K562 (cell line): Measurements from ENCODE around the gene CCDC136. TPM values are rescaled to one million over a fixed set of nuclear protein-coding genes. Genes with fewer than 3 reads are reported as not detected.

Experiments used
- TEAD1 ChIP-seq, 2 experiments: fragments of 450-650 bp in 1 of 2; sonication (generic) in 1 of 2; formaldehyde crosslinking; IDR thresholded peaks; 2 replicates each; pipeline versions ENCODE4 v1.4.0 to v1.8.0; 2020 to 2022; ENCODE audit warnings: mild to moderate bottlenecking in 2 of 2, missing genetic modification reagents in 1 of 2
- ZBTB8A ChIP-seq: fragments of 450-650 bp; IDR thresholded peaks from 2 replicates; pipeline ENCODE4 v1.6.1; 2018; ENCODE audit warnings: mild to moderate bottlenecking, moderate library complexity; ENCODE audit not compliant: partially characterized antibody
- polyA plus RNA-seq, 8 experiments: library from polyadenylated mRNA; depleted of rRNA in 4 of 8; stranded (reverse) in 5 of 8; unstranded in 3 of 8; fragments of >200 nt; fragmentation: Nextera tagmentation in 2 of 8; fragmentation: Illumina TruSeq in 1 of 8; extraction: Ambion mirVana in 2 of 8; extraction: Trizol in 1 of 8; gene quantifications; 2 replicates each; pipeline versions ENCODE4 v1.2.1 to v1.2.3, GENCODE V29; 2011 to 2014; ENCODE audit warnings: inconsistent platforms in 1 of 8, missing spikeins in 1 of 8
- total RNA-seq, 7 experiments: library from RNA; depleted of rRNA in 6 of 7; stranded (reverse); fragments of >200 nt in 6 of 7; fragmentation: Illumina TruSeq in 2 of 7; extraction: Trizol in 2 of 7; gene quantifications; 2 replicates each; pipeline versions ENCODE4 v1.2.1 to v1.2.3, GENCODE V29; 2011 to 2021; ENCODE audit warnings: low replicate concordance in 1 of 7
- TF ChIP-seq, protein P1 (sequence below): fragments of 250-450 bp; sonication (Bioruptor Pico); IDR thresholded peaks from 2 replicates; pipeline ENCODE4 v1.4.0; 2020

CCDC136 gene
- total and polyA plus RNA-seq, 9 of the 15 experiments (the other 6 are each of a cell fraction or from before 2014, with no cell fraction given): 2.4 to 40.8 (median 26.5) TPM

DNA sequence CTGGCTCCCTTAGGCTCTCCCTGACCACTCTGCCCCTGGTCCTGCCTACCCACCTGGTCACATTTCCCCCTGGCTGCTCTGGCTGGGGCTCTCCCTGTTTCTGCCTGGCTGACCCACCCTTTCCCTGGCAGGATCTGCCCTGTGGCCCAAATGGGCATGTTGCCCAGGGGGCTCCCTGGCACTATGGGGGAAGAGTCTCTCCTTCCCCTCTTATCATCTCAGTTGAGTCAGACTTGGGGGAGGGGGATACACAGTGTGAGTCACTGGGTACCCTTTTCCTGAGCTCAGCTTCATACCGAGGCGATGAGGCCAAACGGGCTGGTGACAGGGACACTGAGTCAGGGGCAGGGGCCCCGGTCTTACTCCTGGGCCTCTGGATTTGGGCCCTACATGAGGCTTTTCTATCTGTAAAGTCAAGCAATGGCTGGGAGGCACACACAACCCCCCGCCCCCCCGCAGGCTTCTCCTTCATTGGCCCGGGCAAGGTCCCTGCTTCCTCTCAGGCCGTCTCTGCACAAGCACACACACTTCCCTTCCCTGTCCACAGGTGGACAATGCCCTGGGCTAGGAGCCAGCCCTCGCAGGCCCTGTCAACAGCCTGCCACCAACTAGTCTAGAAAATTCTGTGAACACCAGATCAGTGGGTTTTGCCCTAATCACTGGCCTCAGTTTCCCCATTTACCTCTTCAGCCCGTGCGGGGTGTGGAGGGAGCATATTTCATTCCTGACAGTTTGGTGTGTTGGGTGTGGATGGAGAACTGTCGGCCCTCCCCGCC lies 37.8 kb downstream of the CCDC136 start (continued):
- TF ChIP-seq, protein P1, sequence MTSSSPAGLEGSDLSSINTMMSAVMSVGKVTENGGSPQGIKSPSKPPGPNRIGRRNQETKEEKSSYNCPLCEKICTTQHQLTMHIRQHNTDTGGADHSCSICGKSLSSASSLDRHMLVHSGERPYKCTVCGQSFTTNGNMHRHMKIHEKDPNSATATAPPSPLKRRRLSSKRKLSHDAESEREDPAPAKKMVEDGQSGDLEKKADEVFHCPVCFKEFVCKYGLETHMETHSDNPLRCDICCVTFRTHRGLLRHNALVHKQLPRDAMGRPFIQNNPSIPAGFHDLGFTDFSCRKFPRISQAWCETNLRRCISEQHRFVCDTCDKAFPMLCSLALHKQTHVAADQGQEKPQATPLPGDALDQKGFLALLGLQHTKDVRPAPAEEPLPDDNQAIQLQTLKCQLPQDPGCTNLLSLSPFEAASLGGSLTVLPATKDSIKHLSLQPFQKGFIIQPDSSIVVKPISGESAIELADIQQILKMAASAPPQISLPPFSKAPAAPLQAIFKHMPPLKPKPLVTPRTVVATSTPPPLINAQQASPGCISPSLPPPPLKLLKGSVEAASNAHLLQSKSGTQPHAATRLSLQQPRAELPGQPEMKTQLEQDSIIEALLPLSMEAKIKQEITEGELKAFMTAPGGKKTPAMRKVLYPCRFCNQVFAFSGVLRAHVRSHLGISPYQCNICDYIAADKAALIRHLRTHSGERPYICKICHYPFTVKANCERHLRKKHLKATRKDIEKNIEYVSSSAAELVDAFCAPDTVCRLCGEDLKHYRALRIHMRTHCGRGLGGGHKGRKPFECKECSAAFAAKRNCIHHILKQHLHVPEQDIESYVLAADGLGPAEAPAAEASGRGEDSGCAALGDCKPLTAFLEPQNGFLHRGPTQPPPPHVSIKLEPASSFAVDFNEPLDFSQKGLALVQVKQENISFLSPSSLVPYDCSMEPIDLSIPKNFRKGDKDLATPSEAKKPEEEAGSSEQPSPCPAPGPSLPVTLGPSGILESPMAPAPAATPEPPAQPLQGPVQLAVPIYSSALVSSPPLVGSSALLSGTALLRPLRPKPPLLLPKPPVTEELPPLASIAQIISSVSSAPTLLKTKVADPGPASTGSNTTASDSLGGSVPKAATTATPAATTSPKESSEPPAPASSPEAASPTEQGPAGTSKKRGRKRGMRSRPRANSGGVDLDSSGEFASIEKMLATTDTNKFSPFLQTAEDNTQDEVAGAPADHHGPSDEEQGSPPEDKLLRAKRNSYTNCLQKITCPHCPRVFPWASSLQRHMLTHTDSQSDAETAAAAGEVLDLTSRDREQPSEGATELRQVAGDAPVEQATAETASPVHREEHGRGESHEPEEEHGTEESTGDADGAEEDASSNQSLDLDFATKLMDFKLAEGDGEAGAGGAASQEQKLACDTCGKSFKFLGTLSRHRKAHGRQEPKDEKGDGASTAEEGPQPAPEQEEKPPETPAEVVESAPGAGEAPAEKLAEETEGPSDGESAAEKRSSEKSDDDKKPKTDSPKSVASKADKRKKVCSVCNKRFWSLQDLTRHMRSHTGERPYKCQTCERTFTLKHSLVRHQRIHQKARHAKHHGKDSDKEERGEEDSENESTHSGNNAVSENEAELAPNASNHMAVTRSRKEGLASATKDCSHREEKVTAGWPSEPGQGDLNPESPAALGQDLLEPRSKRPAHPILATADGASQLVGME (CRISPR knock-in tag): no peak
- TF ChIP-seq ZBTB8A (no peak), TEAD1 (CRISPR knock-in tag; IDR thresholded peaks at IDR 0.05) (0 out of 4 replicates have a peak, but pooled peaks of 1 of the 2 experiments have one; percentile 54)
